ENCODE data around the gene ALPK3.

ALPK3 gene

GRCh38 chr15:84821501-84822021 lies 4.4 kb downstream of the ALPK3 start:
- no peak for TF ChIP-seq CTCF (IDR thresholded peaks at IDR 0.05; ENCODE audit: control insufficient read depth, extremely low read depth, insufficient read depth)
- no peak overlapping the region for H3K4me3 ChIP-seq (ENCODE audit: low read depth, low read length)
- DNase-seq (ENCODE audit: low read depth) = no peak

GRCh38 chr15:84822653-84823281 lies 5.6 kb downstream of the ALPK3 start:
- H3K4me3 ChIP-seq (ENCODE audit: low read depth, low read length) = no peak overlapping the region
- no peak for TF ChIP-seq CTCF (IDR thresholded peaks at IDR 0.05; ENCODE audit: control insufficient read depth, extremely low read depth, insufficient read depth)
- DNase-seq (ENCODE audit: low read depth) = no peak

GRCh38 chr15:84823282-84823878 lies 6.2 kb downstream of the ALPK3 start:
- no peak overlapping the region for H3K4me3 ChIP-seq (ENCODE audit: low read depth, low read length)
- TF ChIP-seq CTCF (IDR thresholded peaks at IDR 0.05; ENCODE audit: control insufficient read depth, extremely low read depth, insufficient read depth) = no peak
- DNase-seq (ENCODE audit: low read depth) = no peak

GRCh38 chr15:84824260-84825007 lies 7.3 kb downstream of the ALPK3 start:
- no peak overlapping the region for H3K4me3 ChIP-seq (ENCODE audit: low read depth, low read length)
- no peak for DNase-seq (ENCODE audit: low read depth)
- no peak for TF ChIP-seq CTCF (IDR thresholded peaks at IDR 0.05; ENCODE audit: control insufficient read depth, extremely low read depth, insufficient read depth)

- no peak overlapping the region for H3K4me3 ChIP-seq (ENCODE audit: low read depth, low read length)
- no peak for DNase-seq (ENCODE audit: low read depth)
- TF ChIP-seq CTCF (IDR thresholded peaks at IDR 0.05; ENCODE audit: control insufficient read depth, extremely low read depth, insufficient read depth) = peak; percentile 51
Measured at GRCh38 chr15:84826369-84826823, 9.2 kb downstream of the ALPK3 start.

GRCh38 chr15:84827246-84827645 lies 10.1 kb downstream of the ALPK3 start:
- DNase-seq (ENCODE audit: low read depth) = no peak
- H3K4me3 ChIP-seq (ENCODE audit: low read depth, low read length) = no peak overlapping the region
- no peak for TF ChIP-seq CTCF (IDR thresholded peaks at IDR 0.05; ENCODE audit: control insufficient read depth, extremely low read depth, insufficient read depth)

Measured in LNCaP clone FGC (cell line).